Cardiac muscle cell (in vitro differentiated cells and primary cell): ENCODE results near the gene MRPL12. TPM values are rescaled to one million over a fixed set of nuclear protein-coding genes. Genes with fewer than 3 reads are reported as not detected.

ENCODE experiments used
- DNase-seq, 2 donors: peaks; one replicate each; pipeline versions ENCODE4 v3.0.0 to v3.0.0-alpha.2; 2010 to 2017; ENCODE audit warnings: low read depth in 1 of 2, low spot score in 1 of 2
- H3K27ac ChIP-seq: fragments of 200-600 bp; sonication (generic); 2 replicates; pipeline ENCODE4 v1.5.1; 2016
- H3K27me3 ChIP-seq: fragments of 200-600 bp; sonication (generic); 2 replicates; pipeline ENCODE4 v1.6.0; 2016; ENCODE audit warnings: control low read depth
- H3K36me3 ChIP-seq: fragments of 200-600 bp; sonication (generic); 2 replicates; pipeline ENCODE4 v1.5.1; 2016; ENCODE audit warnings: control low read depth
- H3K4me1 ChIP-seq: fragments of 200-600 bp; sonication (generic); 2 replicates; pipeline ENCODE4 v1.8.1; 2017; ENCODE audit warnings: low read depth, mild to moderate bottlenecking, mixed run types
- H3K4me3 ChIP-seq: fragments of 200-600 bp; sonication (generic); 2 replicates; pipeline ENCODE4 v1.5.1; 2016; ENCODE audit warnings: mild to moderate bottlenecking
- H3K9me3 ChIP-seq: fragments of 200-600 bp; sonication (generic); 2 replicates; pipeline ENCODE4 v1.5.1; 2017; ENCODE audit warnings: low read depth, mild to moderate bottlenecking, control low read depth
- polyA plus RNA-seq: library from polyadenylated mRNA; unstranded; fragments of >200 nt; fragmentation: Nextera tagmentation; extraction: Ambion mirVana; gene quantifications from 2 replicates; pipeline ENCODE4 v1.2.1, GENCODE V29; 2016
- total RNA-seq: library from RNA; depleted of rRNA; stranded (reverse); fragments of >200 nt; gene quantifications from 2 replicates; pipeline ENCODE4 v1.2.3, GENCODE V29; 2016
- TF ChIP-seq, protein P1 (sequence below): IDR thresholded peaks from 2 replicates; pipeline ENCODE4 v1.5.1; 2012; ENCODE audit warnings: low read depth, mild to moderate bottlenecking, low read length

Gene MRPL12
- total and polyA plus RNA-seq, 2 experiments from 2014 or later = 47.5 to 222 TPM

DNA sequence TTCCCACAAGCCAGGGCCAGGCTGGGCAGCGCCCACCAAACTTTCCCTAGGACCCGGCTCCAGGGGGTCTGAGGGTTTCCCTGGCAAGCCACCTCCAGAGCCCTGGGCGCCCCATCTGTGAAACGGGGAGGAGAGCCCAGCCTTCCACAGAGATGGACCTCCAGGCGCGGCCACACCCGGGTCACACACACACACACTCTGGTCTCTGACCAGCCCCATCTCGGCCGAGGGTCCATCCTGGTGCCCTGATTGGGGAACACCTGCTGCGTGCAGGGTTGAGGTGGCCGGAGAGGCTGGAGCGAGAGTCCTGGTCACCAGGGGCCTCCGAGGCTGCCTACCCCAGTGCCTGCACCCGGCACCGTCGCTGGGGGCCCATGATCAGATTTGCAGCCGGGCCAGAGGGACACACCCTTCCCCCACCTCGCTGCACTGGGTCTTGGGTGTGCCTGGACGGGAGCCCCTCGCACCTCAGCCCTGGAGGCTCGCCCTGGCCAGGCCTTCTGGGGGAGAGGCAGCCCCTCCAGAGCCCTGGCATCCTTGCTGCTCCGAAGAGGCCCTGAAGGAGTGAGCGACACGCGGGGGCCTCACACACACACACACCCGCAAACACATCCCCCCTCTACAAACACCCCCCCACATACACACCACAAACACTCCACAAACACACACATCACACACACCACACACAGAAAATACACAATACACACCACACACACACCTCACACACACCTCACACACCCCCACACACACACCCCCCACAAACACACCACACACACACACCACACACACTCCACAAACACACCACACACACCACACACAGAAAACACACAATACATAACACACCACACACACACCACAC is 38.7 kb downstream of the MRPL12 start:
- H3K4me1 ChIP-seq = no peaks in the 10 kb centered on the region
- no peaks in the 10 kb centered on the region for H3K27me3 ChIP-seq
- DNase-seq = peak in 1 of 2 donors; percentile 14
- no peaks in the 10 kb centered on the region for H3K36me3 ChIP-seq
- H3K27ac ChIP-seq = no peak overlapping the region
- no peaks in the 10 kb centered on the region for H3K9me3 ChIP-seq
- H3K4me3 ChIP-seq = no peak overlapping the region
- TF ChIP-seq, protein P1, sequence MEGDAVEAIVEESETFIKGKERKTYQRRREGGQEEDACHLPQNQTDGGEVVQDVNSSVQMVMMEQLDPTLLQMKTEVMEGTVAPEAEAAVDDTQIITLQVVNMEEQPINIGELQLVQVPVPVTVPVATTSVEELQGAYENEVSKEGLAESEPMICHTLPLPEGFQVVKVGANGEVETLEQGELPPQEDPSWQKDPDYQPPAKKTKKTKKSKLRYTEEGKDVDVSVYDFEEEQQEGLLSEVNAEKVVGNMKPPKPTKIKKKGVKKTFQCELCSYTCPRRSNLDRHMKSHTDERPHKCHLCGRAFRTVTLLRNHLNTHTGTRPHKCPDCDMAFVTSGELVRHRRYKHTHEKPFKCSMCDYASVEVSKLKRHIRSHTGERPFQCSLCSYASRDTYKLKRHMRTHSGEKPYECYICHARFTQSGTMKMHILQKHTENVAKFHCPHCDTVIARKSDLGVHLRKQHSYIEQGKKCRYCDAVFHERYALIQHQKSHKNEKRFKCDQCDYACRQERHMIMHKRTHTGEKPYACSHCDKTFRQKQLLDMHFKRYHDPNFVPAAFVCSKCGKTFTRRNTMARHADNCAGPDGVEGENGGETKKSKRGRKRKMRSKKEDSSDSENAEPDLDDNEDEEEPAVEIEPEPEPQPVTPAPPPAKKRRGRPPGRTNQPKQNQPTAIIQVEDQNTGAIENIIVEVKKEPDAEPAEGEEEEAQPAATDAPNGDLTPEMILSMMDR = no peak

Other genes starting within 250 kb of the MRPL12 start
- gene ACTG1, start 190.6 kb upstream of the MRPL12 start, total RNA-seq = 2,244 and 2,883 TPM in 2 replicates
- 1,007 and 1,036 TPM in 2 replicates for gene ACTG1, start 190.6 kb upstream of the MRPL12 start, polyA plus RNA-seq
- 9.0 and 11.3 TPM in 2 replicates for gene FSCN2, start 175.0 kb upstream of the MRPL12 start, total RNA-seq
- gene FSCN2, start 175.0 kb upstream of the MRPL12 start, polyA plus RNA-seq = 1.5 and 2.4 TPM in 2 replicates
- 57.0 and 65.6 TPM in 2 replicates for gene FAAP100, start 151.0 kb upstream of the MRPL12 start, total RNA-seq
- 51.2 and 56.9 TPM in 2 replicates for gene FAAP100, start 151.0 kb upstream of the MRPL12 start, polyA plus RNA-seq
- gene NPLOC4, start 66.3 kb upstream of the MRPL12 start, total RNA-seq = 51.4 and 51.5 TPM in 2 replicates
- 53.8 and 58.9 TPM in 2 replicates for gene NPLOC4, start 66.3 kb upstream of the MRPL12 start, polyA plus RNA-seq
- 5.0 TPM in 2 replicates for gene TSPAN10, start 66.2 kb upstream of the MRPL12 start, total RNA-seq
- 4.0 and 5.8 TPM in 2 replicates for gene TSPAN10, start 66.2 kb upstream of the MRPL12 start, polyA plus RNA-seq
- gene PDE6G, start 46.8 kb upstream of the MRPL12 start, total RNA-seq = 0.32 and 1.8 TPM in 2 replicates
- 0.85 and 2.3 TPM in 2 replicates for gene PDE6G, start 46.8 kb upstream of the MRPL12 start, polyA plus RNA-seq
- 100 and 130 TPM in 2 replicates for gene OXLD1, start 36.8 kb upstream of the MRPL12 start, total RNA-seq
- gene OXLD1, start 36.8 kb upstream of the MRPL12 start, polyA plus RNA-seq = 85.5 and 104 TPM in 2 replicates
- 16.9 and 20.1 TPM in 2 replicates for gene CCDC137, start 36.6 kb upstream of the MRPL12 start, total RNA-seq
- 23.2 and 23.4 TPM in 2 replicates for gene CCDC137, start 36.6 kb upstream of the MRPL12 start, polyA plus RNA-seq
- gene ARL16, start 19.6 kb upstream of the MRPL12 start, total RNA-seq = 44.3 and 58.3 TPM in 2 replicates
- gene ARL16, start 19.6 kb upstream of the MRPL12 start, polyA plus RNA-seq = 92.0 and 109 TPM in 2 replicates
- gene HGS, start 19.4 kb upstream of the MRPL12 start, total RNA-seq = 86.1 and 107 TPM in 2 replicates
- 108 and 109 TPM in 2 replicates for gene HGS, start 19.4 kb upstream of the MRPL12 start, polyA plus RNA-seq
- 29.3 and 38.5 TPM in 2 replicates for gene SLC25A10, start 8.9 kb downstream of the MRPL12 start, total RNA-seq
- gene SLC25A10, start 8.9 kb downstream of the MRPL12 start, polyA plus RNA-seq = 34.9 and 52.2 TPM in 2 replicates
- 0.15 TPM in 1 of 2 replicates, not detected in the other for gene GCGR, start 100.8 kb downstream of the MRPL12 start, total RNA-seq
- 0.79 TPM in 1 of 2 replicates, not detected in the other for gene GCGR, start 100.8 kb downstream of the MRPL12 start, polyA plus RNA-seq
- gene MCRIP1, start 129.9 kb downstream of the MRPL12 start, total RNA-seq = 161 and 219 TPM in 2 replicates
- gene MCRIP1, start 129.9 kb downstream of the MRPL12 start, polyA plus RNA-seq = 179 and 233 TPM in 2 replicates
- not detected in 2 replicates for gene PPP1R27, start 131.7 kb downstream of the MRPL12 start, total RNA-seq
- gene PPP1R27, start 131.7 kb downstream of the MRPL12 start, polyA plus RNA-seq = 1.0 TPM in 1 of 2 replicates, not detected in the other
- 972 and 1,150 TPM in 2 replicates for gene P4HB, start 157.2 kb downstream of the MRPL12 start, total RNA-seq
- gene P4HB, start 157.2 kb downstream of the MRPL12 start, polyA plus RNA-seq = 388 and 597 TPM in 2 replicates
- gene ARHGDIA, start 168.0 kb downstream of the MRPL12 start, total RNA-seq = 101 and 177 TPM in 2 replicates
- gene ARHGDIA, start 168.0 kb downstream of the MRPL12 start, polyA plus RNA-seq = 139 and 163 TPM in 2 replicates
- gene ALYREF, start 188.2 kb downstream of the MRPL12 start, total RNA-seq = 94.0 and 139 TPM in 2 replicates
- gene ALYREF, start 188.2 kb downstream of the MRPL12 start, polyA plus RNA-seq = 93.0 and 130 TPM in 2 replicates
- 128 and 178 TPM in 2 replicates for gene ANAPC11, start 188.4 kb downstream of the MRPL12 start, total RNA-seq
- 368 and 407 TPM in 2 replicates for gene ANAPC11, start 188.4 kb downstream of the MRPL12 start, polyA plus RNA-seq
- gene NPB, start 198.9 kb downstream of the MRPL12 start, total RNA-seq = 2.3 and 9.1 TPM in 2 replicates
- gene NPB, start 198.9 kb downstream of the MRPL12 start, polyA plus RNA-seq = 1.2 and 6.6 TPM in 2 replicates
- 83.8 and 111 TPM in 2 replicates for gene PCYT2, start 208.0 kb downstream of the MRPL12 start, total RNA-seq
- gene PCYT2, start 208.0 kb downstream of the MRPL12 start, polyA plus RNA-seq = 73.3 and 138 TPM in 2 replicates
- gene SIRT7, start 214.8 kb downstream of the MRPL12 start, total RNA-seq = 10.4 and 26.7 TPM in 2 replicates
- 13.3 and 16.7 TPM in 2 replicates for gene SIRT7, start 214.8 kb downstream of the MRPL12 start, polyA plus RNA-seq
- 14.8 and 16.1 TPM in 2 replicates for gene MAFG, start 224.4 kb downstream of the MRPL12 start, total RNA-seq
- 23.9 and 27.0 TPM in 2 replicates for gene MAFG, start 224.4 kb downstream of the MRPL12 start, polyA plus RNA-seq
- 109 and 162 TPM in 2 replicates for gene PYCR1, start 233.9 kb downstream of the MRPL12 start, total RNA-seq
- gene PYCR1, start 233.9 kb downstream of the MRPL12 start, polyA plus RNA-seq = 147 and 153 TPM in 2 replicates
- gene MYADML2, start 243.9 kb downstream of the MRPL12 start, total RNA-seq = 12.2 and 22.8 TPM in 2 replicates
- gene MYADML2, start 243.9 kb downstream of the MRPL12 start, polyA plus RNA-seq = 17.1 and 17.9 TPM in 2 replicates